ENCODE results near the gene DLGAP4.

Gene DLGAP4

DNA sequence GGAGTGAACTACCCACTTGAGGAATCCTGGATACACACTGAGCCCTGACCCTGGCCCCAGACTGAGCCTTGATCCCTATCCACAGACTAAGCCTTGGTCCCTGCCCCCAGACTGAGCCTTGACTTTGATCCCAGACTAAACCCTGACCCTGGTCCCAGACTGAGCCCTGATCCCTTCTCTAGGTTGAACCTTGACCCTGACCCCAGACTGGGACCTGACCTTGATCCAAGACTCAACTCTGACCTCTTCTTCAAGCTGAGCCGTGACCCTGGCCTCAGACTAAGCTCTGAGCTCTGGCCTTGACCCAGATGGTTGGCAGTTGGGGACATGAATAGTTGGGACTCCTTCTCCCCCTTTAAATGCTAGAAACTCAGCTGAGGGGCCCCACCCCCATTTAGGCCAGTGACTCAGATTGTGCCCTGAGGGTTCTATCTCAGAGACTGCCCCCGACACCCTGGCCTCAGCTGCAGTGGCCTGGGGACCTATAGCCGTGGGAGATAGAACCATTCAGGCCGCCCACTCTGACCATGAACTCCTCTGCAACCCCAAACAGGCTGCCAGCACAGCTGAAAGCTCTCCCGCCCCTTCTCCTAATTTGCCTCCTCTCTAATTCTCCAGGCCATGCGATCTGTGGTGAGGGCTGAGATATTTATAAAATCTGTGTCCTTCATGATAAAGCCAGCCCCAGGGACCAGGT, 84.7 kb downstream of the DLGAP4 start:
- TF ChIP-seq ZC3H10 (CRISPR knock-in tag; IDR thresholded peaks at IDR 0.05) (no peak), CSDC2 (CRISPR knock-in tag; IDR thresholded peaks at IDR 0.05) (no peak), ESRRG (CRISPR knock-in tag; IDR thresholded peaks at IDR 0.05) (no peak), ZNF565 (CRISPR knock-in tag; conservative IDR thresholded peaks at IDR 0.05; ENCODE audit: low read depth) (no peak)
- TF ChIP-seq, protein P1, sequence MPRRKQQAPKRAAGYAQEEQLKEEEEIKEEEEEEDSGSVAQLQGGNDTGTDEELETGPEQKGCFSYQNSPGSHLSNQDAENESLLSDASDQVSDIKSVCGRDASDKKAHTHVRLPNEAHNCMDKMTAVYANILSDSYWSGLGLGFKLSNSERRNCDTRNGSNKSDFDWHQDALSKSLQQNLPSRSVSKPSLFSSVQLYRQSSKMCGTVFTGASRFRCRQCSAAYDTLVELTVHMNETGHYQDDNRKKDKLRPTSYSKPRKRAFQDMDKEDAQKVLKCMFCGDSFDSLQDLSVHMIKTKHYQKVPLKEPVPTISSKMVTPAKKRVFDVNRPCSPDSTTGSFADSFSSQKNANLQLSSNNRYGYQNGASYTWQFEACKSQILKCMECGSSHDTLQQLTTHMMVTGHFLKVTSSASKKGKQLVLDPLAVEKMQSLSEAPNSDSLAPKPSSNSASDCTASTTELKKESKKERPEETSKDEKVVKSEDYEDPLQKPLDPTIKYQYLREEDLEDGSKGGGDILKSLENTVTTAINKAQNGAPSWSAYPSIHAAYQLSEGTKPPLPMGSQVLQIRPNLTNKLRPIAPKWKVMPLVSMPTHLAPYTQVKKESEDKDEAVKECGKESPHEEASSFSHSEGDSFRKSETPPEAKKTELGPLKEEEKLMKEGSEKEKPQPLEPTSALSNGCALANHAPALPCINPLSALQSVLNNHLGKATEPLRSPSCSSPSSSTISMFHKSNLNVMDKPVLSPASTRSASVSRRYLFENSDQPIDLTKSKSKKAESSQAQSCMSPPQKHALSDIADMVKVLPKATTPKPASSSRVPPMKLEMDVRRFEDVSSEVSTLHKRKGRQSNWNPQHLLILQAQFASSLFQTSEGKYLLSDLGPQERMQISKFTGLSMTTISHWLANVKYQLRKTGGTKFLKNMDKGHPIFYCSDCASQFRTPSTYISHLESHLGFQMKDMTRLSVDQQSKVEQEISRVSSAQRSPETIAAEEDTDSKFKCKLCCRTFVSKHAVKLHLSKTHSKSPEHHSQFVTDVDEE (CRISPR knock-in tag; IDR thresholded peaks at IDR 0.05) = no peak
- no peak for ATAC-seq

- TF ChIP-seq, protein P2, sequence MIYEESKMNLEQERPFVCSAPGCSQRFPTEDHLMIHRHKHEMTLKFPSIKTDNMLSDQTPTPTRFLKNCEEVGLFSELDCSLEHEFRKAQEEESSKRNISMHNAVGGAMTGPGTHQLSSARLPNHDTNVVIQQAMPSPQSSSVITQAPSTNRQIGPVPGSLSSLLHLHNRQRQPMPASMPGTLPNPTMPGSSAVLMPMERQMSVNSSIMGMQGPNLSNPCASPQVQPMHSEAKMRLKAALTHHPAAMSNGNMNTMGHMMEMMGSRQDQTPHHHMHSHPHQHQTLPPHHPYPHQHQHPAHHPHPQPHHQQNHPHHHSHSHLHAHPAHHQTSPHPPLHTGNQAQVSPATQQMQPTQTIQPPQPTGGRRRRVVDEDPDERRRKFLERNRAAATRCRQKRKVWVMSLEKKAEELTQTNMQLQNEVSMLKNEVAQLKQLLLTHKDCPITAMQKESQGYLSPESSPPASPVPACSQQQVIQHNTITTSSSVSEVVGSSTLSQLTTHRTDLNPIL (CRISPR knock-in tag; IDR thresholded peaks at IDR 0.05; ENCODE audit: low read depth) = no peak
- TF ChIP-seq, protein P1 (CRISPR knock-in tag; IDR thresholded peaks at IDR 0.05) = no peak
- TF ChIP-seq, protein P3, sequence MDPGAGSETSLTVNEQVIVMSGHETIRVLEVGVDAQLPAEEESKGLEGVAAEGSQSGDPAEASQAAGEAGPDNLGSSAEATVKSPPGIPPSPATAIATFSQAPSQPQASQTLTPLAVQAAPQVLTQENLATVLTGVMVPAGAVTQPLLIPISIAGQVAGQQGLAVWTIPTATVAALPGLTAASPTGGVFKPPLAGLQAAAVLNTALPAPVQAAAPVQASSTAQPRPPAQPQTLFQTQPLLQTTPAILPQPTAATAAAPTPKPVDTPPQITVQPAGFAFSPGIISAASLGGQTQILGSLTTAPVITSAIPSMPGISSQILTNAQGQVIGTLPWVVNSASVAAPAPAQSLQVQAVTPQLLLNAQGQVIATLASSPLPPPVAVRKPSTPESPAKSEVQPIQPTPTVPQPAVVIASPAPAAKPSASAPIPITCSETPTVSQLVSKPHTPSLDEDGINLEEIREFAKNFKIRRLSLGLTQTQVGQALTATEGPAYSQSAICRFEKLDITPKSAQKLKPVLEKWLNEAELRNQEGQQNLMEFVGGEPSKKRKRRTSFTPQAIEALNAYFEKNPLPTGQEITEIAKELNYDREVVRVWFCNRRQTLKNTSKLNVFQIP (CRISPR knock-in tag; IDR thresholded peaks at IDR 0.05; ENCODE audit: borderline replicate concordance, low read depth) = no peak
- TF ChIP-seq ZFP30 (CRISPR knock-in tag; IDR thresholded peaks at IDR 0.05) (no peak), TOX (CRISPR knock-in tag; IDR thresholded peaks at IDR 0.05; ENCODE audit: borderline replicate concordance) (no peak), ESRRG (CRISPR knock-in tag; IDR thresholded peaks at IDR 0.05) (no peak), SNAI2 (CRISPR knock-in tag; IDR thresholded peaks at IDR 0.05) (no peak)
- ATAC-seq = no peak
Measured at GRCh38 chr20:36391456-36391855, 85.3 kb downstream of the DLGAP4 start.

DNA sequence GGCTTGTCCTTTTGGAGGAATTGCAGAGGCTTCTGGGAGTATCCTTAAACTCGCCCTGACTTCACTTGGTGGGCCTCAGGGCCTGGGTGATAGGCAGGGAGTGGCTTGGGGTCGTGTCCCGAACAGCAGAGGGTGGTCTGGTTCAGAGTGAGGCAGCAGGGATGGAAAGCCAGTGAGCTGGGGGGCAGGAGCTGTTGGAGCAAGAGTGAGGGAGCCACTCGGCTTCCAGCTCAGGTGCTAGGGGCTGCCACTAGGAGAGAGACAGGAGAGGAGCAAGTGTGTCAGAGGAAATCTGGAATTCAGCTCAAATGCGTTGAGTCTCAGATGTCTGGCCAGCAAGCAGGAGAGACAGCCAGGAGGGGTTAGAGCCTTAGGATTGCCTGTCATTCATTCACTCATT, 85.8 kb downstream of the DLGAP4 start:
- TF ChIP-seq GLIS3 (CRISPR knock-in tag; IDR thresholded peaks at IDR 0.05) (no peak), ZC3H10 (CRISPR knock-in tag; IDR thresholded peaks at IDR 0.05) (no peak), RARB (CRISPR knock-in tag; IDR thresholded peaks at IDR 0.05) (no peak), OSR1 (CRISPR knock-in tag; IDR thresholded peaks at IDR 0.05) (no peak), ZFP30 (CRISPR knock-in tag; IDR thresholded peaks at IDR 0.05) (no peak), ISL1 (CRISPR knock-in tag; IDR thresholded peaks at IDR 0.05) (no peak), ZFP3 (CRISPR knock-in tag; IDR thresholded peaks at IDR 0.05) (no peak)
- no peak for ATAC-seq

- ATAC-seq = no peak
- TF ChIP-seq ARNTL (CRISPR knock-in tag; IDR thresholded peaks at IDR 0.05; ENCODE audit: borderline replicate concordance, low read depth) = no peak
- no peak for TF ChIP-seq ISL1 (CRISPR knock-in tag; IDR thresholded peaks at IDR 0.05)
- no peak for TF ChIP-seq GLIS3 (CRISPR knock-in tag; IDR thresholded peaks at IDR 0.05)
- no peak for TF ChIP-seq PPARA (CRISPR knock-in tag; IDR thresholded peaks at IDR 0.05; ENCODE audit: borderline replicate concordance)
- no peak for TF ChIP-seq ZFP30 (CRISPR knock-in tag; IDR thresholded peaks at IDR 0.05)
- no peak for TF ChIP-seq TCF4 (CRISPR knock-in tag; IDR thresholded peaks at IDR 0.05; ENCODE audit: borderline replicate concordance)
- TF ChIP-seq, protein P4, sequence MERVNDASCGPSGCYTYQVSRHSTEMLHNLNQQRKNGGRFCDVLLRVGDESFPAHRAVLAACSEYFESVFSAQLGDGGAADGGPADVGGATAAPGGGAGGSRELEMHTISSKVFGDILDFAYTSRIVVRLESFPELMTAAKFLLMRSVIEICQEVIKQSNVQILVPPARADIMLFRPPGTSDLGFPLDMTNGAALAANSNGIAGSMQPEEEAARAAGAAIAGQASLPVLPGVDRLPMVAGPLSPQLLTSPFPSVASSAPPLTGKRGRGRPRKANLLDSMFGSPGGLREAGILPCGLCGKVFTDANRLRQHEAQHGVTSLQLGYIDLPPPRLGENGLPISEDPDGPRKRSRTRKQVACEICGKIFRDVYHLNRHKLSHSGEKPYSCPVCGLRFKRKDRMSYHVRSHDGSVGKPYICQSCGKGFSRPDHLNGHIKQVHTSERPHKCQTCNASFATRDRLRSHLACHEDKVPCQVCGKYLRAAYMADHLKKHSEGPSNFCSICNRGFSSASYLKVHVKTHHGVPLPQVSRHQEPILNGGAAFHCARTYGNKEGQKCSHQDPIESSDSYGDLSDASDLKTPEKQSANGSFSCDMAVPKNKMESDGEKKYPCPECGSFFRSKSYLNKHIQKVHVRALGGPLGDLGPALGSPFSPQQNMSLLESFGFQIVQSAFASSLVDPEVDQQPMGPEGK (CRISPR knock-in tag; IDR thresholded peaks at IDR 0.05; ENCODE audit: borderline replicate concordance) = no peak
- TF ChIP-seq CSRNP3 (CRISPR knock-in tag; IDR thresholded peaks at IDR 0.05) = no peak
- no peak for TF ChIP-seq ZNF565 (CRISPR knock-in tag; conservative IDR thresholded peaks at IDR 0.05; ENCODE audit: low read depth)
- no peak for TF ChIP-seq SNAI2 (CRISPR knock-in tag; IDR thresholded peaks at IDR 0.05)
- TF ChIP-seq, protein P1 (CRISPR knock-in tag; IDR thresholded peaks at IDR 0.05) = no peak
- no peak for TF ChIP-seq ESRRG (CRISPR knock-in tag; IDR thresholded peaks at IDR 0.05)
Measured at GRCh38 chr20:36392989-36393388, 86.8 kb downstream of the DLGAP4 start.

Data from SK-N-SH treated with all-trans-retinoic acid at 6 μM for 48 hours (cell line).